HL-60 (cell line): ENCODE results near the gene RALB.

Source experiments
- DNase-seq, 2 experiments: peaks; one replicate each; pipeline ENCODE4 v3.0.0-alpha.2; 2010 to 2020; ENCODE audit warnings: low read depth in 1 of 2, low spot score in 1 of 2
- H3K27ac ChIP-seq: fragments of 250-450 bp; sonication (Bioruptor Pico); replicated peaks from 2 replicates; pipeline ENCODE4 v1.5.1; 2020; ENCODE audit warnings: mild to moderate bottlenecking, moderate library complexity
- H3K27me3 ChIP-seq: fragments of 250-450 bp; sonication (Bioruptor Pico); 2 replicates; pipeline ENCODE4 v1.5.1; 2021; ENCODE audit warnings: mild to moderate bottlenecking, moderate library complexity; ENCODE audit not compliant: insufficient read depth, poor library complexity, severe bottlenecking
- H3K4me3 ChIP-seq: replicated peaks from 2 replicates; pipeline ENCODE4 v1.5.1; 2011; ENCODE audit warnings: mild to moderate bottlenecking, control low read depth, low read length; ENCODE audit not compliant: insufficient read depth
- GABPA ChIP-seq: IDR thresholded peaks from 2 replicates; pipeline ENCODE4 v1.6.1; 2012; ENCODE audit warnings: low read depth
- POLR2AphosphoS5 ChIP-seq: IDR thresholded peaks from 2 replicates; pipeline ENCODE4 v1.6.1; 2012; ENCODE audit warnings: low read depth
- SPI1 ChIP-seq: IDR thresholded peaks from 2 replicates; pipeline ENCODE4 v1.6.1; 2012; ENCODE audit warnings: low read depth, mild to moderate bottlenecking, borderline replicate concordance
- TF ChIP-seq, protein P1 (sequence below): IDR thresholded peaks from one replicate; pipeline ENCODE4 v1.5.1; 2011; ENCODE audit warnings: low read length, control low read depth, inconsistent platforms; ENCODE audit not compliant: insufficient read depth
- TF ChIP-seq, protein P2 (sequence below): IDR thresholded peaks from 2 replicates; pipeline ENCODE4 v1.6.1; 2012; ENCODE audit warnings: low read depth; ENCODE audit not compliant: insufficient replicate concordance

The RALB gene

GRCh38 chr2:120287183-120288015, 34.7 kb downstream of the RALB start:
- Histone ChIP-seq H3K27me3 (no peaks in the 10 kb centered on the region), H3K4me3 (no peak overlapping the region), H3K27ac (peak overlapping the region; percentile 44)
- peak in 1 of 2 experiments; percentile 58 for DNase-seq
- peak; percentile 80 for TF ChIP-seq SPI1
- TF ChIP-seq GABPA: no peak
- TF ChIP-seq, protein P1, sequence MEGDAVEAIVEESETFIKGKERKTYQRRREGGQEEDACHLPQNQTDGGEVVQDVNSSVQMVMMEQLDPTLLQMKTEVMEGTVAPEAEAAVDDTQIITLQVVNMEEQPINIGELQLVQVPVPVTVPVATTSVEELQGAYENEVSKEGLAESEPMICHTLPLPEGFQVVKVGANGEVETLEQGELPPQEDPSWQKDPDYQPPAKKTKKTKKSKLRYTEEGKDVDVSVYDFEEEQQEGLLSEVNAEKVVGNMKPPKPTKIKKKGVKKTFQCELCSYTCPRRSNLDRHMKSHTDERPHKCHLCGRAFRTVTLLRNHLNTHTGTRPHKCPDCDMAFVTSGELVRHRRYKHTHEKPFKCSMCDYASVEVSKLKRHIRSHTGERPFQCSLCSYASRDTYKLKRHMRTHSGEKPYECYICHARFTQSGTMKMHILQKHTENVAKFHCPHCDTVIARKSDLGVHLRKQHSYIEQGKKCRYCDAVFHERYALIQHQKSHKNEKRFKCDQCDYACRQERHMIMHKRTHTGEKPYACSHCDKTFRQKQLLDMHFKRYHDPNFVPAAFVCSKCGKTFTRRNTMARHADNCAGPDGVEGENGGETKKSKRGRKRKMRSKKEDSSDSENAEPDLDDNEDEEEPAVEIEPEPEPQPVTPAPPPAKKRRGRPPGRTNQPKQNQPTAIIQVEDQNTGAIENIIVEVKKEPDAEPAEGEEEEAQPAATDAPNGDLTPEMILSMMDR: no peak
- TF ChIP-seq, protein P2, sequence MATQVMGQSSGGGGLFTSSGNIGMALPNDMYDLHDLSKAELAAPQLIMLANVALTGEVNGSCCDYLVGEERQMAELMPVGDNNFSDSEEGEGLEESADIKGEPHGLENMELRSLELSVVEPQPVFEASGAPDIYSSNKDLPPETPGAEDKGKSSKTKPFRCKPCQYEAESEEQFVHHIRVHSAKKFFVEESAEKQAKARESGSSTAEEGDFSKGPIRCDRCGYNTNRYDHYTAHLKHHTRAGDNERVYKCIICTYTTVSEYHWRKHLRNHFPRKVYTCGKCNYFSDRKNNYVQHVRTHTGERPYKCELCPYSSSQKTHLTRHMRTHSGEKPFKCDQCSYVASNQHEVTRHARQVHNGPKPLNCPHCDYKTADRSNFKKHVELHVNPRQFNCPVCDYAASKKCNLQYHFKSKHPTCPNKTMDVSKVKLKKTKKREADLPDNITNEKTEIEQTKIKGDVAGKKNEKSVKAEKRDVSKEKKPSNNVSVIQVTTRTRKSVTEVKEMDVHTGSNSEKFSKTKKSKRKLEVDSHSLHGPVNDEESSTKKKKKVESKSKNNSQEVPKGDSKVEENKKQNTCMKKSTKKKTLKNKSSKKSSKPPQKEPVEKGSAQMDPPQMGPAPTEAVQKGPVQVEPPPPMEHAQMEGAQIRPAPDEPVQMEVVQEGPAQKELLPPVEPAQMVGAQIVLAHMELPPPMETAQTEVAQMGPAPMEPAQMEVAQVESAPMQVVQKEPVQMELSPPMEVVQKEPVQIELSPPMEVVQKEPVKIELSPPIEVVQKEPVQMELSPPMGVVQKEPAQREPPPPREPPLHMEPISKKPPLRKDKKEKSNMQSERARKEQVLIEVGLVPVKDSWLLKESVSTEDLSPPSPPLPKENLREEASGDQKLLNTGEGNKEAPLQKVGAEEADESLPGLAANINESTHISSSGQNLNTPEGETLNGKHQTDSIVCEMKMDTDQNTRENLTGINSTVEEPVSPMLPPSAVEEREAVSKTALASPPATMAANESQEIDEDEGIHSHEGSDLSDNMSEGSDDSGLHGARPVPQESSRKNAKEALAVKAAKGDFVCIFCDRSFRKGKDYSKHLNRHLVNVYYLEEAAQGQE: no peak
- no peak for TF ChIP-seq POLR2AphosphoS5

- TF ChIP-seq POLR2AphosphoS5: no peak
- TF ChIP-seq GABPA: no peak
- TF ChIP-seq SPI1: no peak
- TF ChIP-seq, protein P2: no peak
- TF ChIP-seq, protein P1: no peak
- no peak overlapping the region for H3K4me3 ChIP-seq
- H3K27me3 ChIP-seq: no peaks in the 10 kb centered on the region
- H3K27ac ChIP-seq: peak overlapping the region; percentile 44
- no peak for DNase-seq
These were observed 35.3 kb downstream of the RALB start for GRCh38 chr2:120288016-120288373.

GRCh38 chr2:120289221-120289906, 36.7 kb downstream of the RALB start:
- Histone ChIP-seq H3K27me3 (no peaks in the 10 kb centered on the region), H3K27ac (no peak overlapping the region), H3K4me3 (no peak overlapping the region)
- TF ChIP-seq, protein P1: no peak
- no peak for TF ChIP-seq SPI1
- DNase-seq: no peak
